Cerebellar cortex (tissue), 1 donor: ENCODE results near the gene ZNF547.
A peak's percentile ranks its signal among the peaks of the same experiment; 100 is the strongest.
"Not testable (repeated sequence)": the region's sequence is repeated elsewhere in the genome, so short reads cannot be mapped to it uniquely, and the experiment has no call there.

Experiments used
- DNase-seq: peaks from one replicate; pipeline ENCODE4 v3.0.0-alpha.2; 2015; ENCODE audit warnings: low spot score

ZNF547 gene

DNA sequence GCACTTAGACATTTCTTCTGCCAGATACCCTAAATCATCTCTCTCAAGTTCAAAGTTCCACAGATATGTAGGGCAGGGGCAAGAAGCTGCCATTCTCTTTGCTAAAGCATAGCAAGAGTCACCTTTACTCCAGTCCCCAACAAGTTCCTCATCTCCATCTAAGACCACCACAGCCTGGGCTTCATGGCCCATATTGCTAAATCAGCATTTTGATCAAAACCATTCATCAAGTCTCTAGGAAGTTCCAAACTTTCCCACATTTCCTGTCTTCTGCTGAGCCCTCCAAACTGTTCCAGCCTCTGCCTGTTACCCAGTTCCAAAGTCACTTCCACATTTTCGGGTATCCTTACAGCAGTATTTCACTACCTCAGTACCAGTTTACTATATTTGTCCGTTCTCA, 11.3 kb downstream of the ZNF547 start:
- DNase-seq = not testable (repeated sequence)

DNA sequence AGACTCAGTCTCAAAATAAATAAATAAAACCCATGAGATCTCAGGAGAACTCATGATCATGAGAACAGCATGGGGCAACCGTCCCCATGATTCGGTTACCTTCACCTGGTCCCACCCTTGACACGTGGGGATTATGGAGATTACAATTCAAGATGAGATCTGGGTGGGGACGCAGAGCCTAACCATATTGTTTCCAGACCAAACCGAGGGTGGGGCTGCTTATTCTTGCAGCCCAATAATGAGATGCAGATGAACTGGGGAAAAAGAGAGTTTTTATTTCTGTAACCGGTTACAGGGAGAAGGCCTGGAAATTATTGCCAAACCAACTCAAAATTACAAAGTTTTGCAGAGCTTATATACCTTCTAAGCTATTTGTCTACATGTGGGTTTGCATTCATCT, 12.8 kb downstream of the ZNF547 start:
- DNase-seq = no peak

GRCh38 chr19:57377498-57378146, 14.3 kb downstream of the ZNF547 start:
- DNase-seq = no peak

DNA sequence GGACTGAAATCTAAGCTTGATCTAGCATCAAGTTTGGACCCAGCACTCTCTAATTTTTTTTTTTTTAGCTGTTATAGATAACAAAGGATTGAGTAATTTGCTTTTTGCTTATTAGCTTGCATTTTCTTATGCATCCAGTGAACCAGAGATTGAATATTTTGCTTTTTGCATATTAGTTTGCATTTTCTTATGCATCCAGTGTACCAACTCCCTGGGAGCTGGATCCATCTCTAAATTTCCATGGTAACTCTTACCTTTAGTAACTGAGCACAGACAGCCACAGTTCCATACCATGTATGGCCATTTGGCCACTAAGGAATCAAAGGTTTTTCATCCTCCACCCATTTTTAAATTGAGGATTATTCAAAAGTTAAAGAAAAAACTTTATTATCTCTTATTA, 17.6 kb downstream of the ZNF547 start:
- no peak for DNase-seq

- DNase-seq = no peak
Observed at GRCh38 chr19:57382806-57383488, 19.6 kb downstream of the ZNF547 start.

DNA sequence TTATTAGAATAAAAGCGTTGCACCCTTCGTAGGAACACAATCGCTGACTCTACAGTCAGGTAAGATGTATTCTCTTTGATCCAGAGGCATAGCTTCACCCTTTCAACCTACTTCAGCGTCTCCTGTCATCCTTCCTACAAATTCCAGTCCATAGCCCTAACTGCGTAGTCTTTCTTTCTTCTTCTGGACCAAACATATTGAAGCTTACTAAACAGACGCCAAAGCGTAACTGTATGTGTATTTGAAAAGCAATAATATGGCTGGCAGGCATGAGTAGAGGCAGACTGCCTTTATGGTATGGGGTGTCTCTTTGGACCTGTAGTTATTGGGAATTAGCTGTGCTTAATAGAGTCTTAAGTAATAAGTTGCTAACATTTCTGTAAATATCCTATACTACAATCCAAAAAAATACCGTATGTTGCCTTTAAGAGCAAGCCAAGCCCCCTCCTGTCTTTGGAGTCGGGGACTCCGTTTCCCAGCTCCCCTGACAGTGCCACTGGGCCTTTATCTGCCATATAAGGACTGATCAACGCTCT, 25.9 kb downstream of the ZNF547 start:
- DNase-seq = no peak

DNA sequence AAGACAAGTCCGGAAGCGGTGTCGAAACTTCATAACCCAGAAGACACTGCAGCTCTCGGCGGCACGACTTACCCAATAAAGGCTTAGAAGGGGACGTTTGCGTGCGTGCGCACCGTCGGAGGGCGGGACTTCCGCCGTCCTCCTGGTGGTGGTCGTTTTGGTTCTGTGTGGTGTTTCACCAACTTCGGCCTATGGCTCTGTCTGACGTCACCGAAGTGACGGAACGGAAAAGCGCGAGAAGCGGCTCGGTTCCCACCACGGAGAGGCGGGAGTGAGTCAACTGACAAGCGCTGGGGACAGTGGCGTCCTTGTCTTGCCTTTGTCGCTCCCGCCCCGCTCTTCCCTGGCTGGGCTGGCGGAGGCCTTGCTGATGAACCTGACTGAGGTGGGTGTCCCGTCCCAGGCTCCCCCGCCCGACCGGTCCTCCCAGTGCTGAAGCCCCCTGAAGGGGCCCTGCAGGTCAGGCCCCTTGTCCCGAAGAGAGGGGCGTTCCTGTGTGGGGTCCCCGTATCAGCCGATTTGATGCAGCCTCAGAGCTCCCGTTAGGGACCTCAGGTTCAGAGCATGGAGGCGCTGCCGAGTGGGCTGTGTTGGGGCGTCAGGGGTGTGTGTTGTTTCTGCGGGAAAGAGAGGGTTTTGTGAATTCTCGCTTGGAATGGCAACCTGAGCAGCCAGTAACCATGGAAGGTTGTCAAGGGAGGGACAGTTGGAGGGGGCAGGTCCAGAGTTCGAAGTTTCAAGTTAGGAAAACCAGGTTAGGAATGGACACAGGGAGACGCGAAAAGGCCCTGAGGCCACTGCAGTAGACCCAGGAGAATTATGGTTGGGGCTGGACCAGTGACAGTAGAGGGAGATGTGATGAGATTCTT, 26.6 kb downstream of the ZNF547 start, which contains the start of gene ZNF548:
ZNF548 (plus strand) TSS at position 125 of the 869 bp plus-strand sequence; CDS start at position 371, 246 bp downstream.
- DNase-seq = peak; percentile 100

GRCh38 chr19:57395710-57396109, 32.4 kb downstream of the ZNF547 start:
- DNase-seq = no peak

DNA sequence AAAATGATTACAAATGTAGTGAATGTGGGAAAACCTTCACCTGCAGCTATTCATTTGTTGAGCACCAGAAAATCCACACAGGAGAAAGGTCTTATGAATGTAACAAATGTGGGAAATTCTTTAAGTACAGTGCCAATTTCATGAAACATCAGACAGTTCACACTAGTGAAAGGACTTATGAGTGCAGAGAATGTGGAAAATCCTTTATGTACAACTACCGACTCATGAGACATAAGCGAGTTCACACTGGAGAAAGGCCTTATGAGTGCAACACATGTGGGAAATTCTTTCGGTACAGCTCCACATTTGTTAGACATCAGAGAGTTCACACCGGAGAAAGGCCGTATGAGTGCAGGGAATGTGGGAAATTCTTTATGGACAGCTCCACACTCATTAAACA, 35.5 kb downstream of the ZNF547 start:
- DNase-seq = no peak

GRCh38 chr19:57403737-57404563, 40.6 kb downstream of the ZNF547 start:
- DNase-seq = no peak

- peak; percentile 44 for DNase-seq
Observed at GRCh38 chr19:57406516-57407123, 43.3 kb downstream of the ZNF547 start.

GRCh38 chr19:57410877-57411671, 47.7 kb downstream of the ZNF547 start, which contains the start of gene ZNF17:
Gene ZNF17, plus strand, starts transcription at chr19:57411161. Its CDS starts 2,455 bp downstream, at chr19:57413616.
- peak; percentile 97 for DNase-seq

DNA sequence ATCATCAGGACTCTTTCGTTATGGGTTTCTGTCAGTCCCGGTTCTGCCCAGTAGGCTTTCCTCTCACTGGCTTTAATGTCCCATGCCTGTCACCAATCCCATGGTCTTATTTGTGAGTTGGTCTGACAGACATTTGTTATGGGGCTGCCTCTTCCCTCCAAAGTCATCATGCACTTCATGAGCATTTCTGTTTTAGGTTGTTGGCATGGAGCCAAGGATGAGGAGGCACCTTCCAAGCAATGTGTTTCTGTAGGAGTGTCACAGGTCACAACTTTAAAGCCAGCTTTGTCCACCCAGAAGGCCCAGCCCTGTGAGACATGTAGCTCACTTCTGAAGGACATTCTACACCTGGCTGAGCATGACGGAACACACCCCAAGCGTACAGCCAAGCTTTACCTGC, 56.1 kb downstream of the ZNF547 start:
- DNase-seq = no peak

DNA sequence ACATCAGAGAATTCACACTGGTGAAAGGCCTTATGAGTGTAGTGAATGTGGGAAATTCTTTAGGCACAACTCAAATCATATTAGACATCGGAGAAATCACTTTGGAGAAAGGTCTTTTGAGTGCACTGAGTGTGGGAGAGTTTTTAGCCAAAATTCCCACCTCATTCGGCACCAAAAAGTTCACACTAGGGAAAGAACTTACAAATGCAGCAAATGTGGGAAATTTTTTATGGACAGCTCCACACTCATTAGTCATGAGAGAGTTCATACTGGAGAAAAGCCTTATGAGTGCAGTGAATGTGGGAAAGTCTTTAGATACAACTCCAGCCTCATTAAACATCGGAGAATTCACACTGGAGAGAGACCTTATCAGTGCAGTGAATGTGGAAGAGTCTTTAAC, 57.7 kb downstream of the ZNF547 start:
- no peak for DNase-seq
